WTC11 (cell line): ENCODE data around the gene CRADD. TPM values are rescaled to one million over a fixed set of nuclear protein-coding genes. Genes with fewer than 3 reads are reported as not detected.

ENCODE experiments used
- ATAC-seq: fragments of 200-7000 bp; cut with Tn5 transposase; 2 replicates; pipeline ENCODE4 v1.10.0; 2021; ENCODE audit warnings: mild to moderate bottlenecking, moderate library complexity
- CTCF ChIA-PET: fragments of 300-600 bp; sonication (Branson Sonifier 250); formaldehyde crosslinking; loops from one replicate; lab custom pipeline; 2021; ENCODE audit warnings: antibody characterized with exemption; lab: Charles Lee
- POLR2A ChIA-PET: fragments of 350-600 bp; sonication (Branson Sonifier 250); formaldehyde crosslinking; loops from one replicate; lab custom pipeline; 2021; ENCODE audit warnings: antibody characterized with exemption; lab: Charles Lee
- DNase-seq: peaks from one replicate; pipeline ENCODE4 v3.0.0; 2021; ENCODE audit warnings: low spot score
- H3K27ac Mint-ChIP-seq: 2 replicates; pipeline ENCODE4 v1.8.0; 2021; ENCODE audit warnings: mixed read lengths
- H3K27me3 Mint-ChIP-seq: 2 replicates; pipeline ENCODE4 v1.8.0; 2021; ENCODE audit warnings: low read depth, mild to moderate bottlenecking, moderate library complexity, mixed read lengths
- H3K36me3 Mint-ChIP-seq: 2 replicates; pipeline ENCODE4 v1.8.0; 2021; ENCODE audit warnings: mixed read lengths
- H3K4me1 Mint-ChIP-seq: 2 replicates; pipeline ENCODE4 v1.8.0; 2022; ENCODE audit warnings: mixed read lengths
- H3K4me3 Mint-ChIP-seq: 2 replicates; pipeline ENCODE4 v1.8.0; 2021; ENCODE audit warnings: mild to moderate bottlenecking, moderate library complexity, mixed read lengths
- H3K9me3 Mint-ChIP-seq: 2 replicates; pipeline ENCODE4 v1.8.0; 2021; ENCODE audit warnings: mixed read lengths
- ATF6 ChIP-seq: sonication (generic); formaldehyde crosslinking; IDR thresholded peaks from 2 replicates; pipeline ENCODE4 v1.8.1; 2023; ENCODE audit warnings: mild to moderate bottlenecking, missing genetic modification reagents
- CREM ChIP-seq: sonication (generic); formaldehyde crosslinking; IDR thresholded peaks from 2 replicates; pipeline ENCODE4 v1.8.1; 2022; ENCODE audit warnings: mild to moderate bottlenecking, missing genetic modification reagents, moderate library complexity
- E2F5 ChIP-seq: sonication (generic); formaldehyde crosslinking; IDR thresholded peaks from 2 replicates; pipeline ENCODE4 v1.8.1; 2022; ENCODE audit warnings: mild to moderate bottlenecking, moderate library complexity, missing genetic modification reagents
- ESRRA ChIP-seq: sonication (generic); formaldehyde crosslinking; IDR thresholded peaks from 2 replicates; pipeline ENCODE4 v1.8.1; 2022; ENCODE audit warnings: mild to moderate bottlenecking, missing genetic modification reagents, borderline replicate concordance
- GRHL2 ChIP-seq: fragments of 250-450 bp; sonication (Bioruptor Pico); IDR thresholded peaks from 2 replicates; pipeline ENCODE4 v1.8.0; 2022; ENCODE audit warnings: mild to moderate bottlenecking, moderate library complexity; ENCODE audit not compliant: insufficient replicate concordance, severe bottlenecking
- GTF2I ChIP-seq: fragments of 250-450 bp; sonication (Bioruptor Pico); conservative IDR thresholded peaks from 2 replicates; pipeline ENCODE4 v1.4.0; 2021; ENCODE audit warnings: mild to moderate bottlenecking
- IRF1 ChIP-seq: sonication (generic); formaldehyde crosslinking; IDR thresholded peaks from 2 replicates; pipeline ENCODE4 v1.8.0; 2023; ENCODE audit warnings: missing genetic modification reagents
- JAZF1 ChIP-seq: fragments of 250-450 bp; sonication (Bioruptor Pico); IDR thresholded peaks from 2 replicates; pipeline ENCODE4 v1.9.0; 2021; ENCODE audit warnings: moderate library complexity, mild to moderate bottlenecking, inconsistent platforms
- MAX ChIP-seq: sonication (generic); formaldehyde crosslinking; IDR thresholded peaks from 2 replicates; pipeline ENCODE4 v1.8.0; 2022; ENCODE audit warnings: mild to moderate bottlenecking, missing genetic modification reagents
- NFATC4 ChIP-seq: fragments of 250-450 bp; sonication (Bioruptor Pico); IDR thresholded peaks from 2 replicates; pipeline ENCODE4 v1.9.0; 2021; ENCODE audit warnings: mild to moderate bottlenecking
- NR1H2 ChIP-seq: sonication (generic); formaldehyde crosslinking; IDR thresholded peaks from 2 replicates; pipeline ENCODE4 v1.9.0; 2021; ENCODE audit warnings: mild to moderate bottlenecking, moderate library complexity, missing genetic modification reagents
- NR2C2 ChIP-seq: sonication (generic); formaldehyde crosslinking; IDR thresholded peaks from 2 replicates; pipeline ENCODE4 v1.8.0; 2022; ENCODE audit warnings: mild to moderate bottlenecking, missing genetic modification reagents
- PREB ChIP-seq: sonication (generic); formaldehyde crosslinking; IDR thresholded peaks from 2 replicates; pipeline ENCODE4 v1.8.1; 2022; ENCODE audit warnings: mild to moderate bottlenecking, missing genetic modification reagents, moderate library complexity, borderline replicate concordance
- PRRX2 ChIP-seq: fragments of 250-450 bp; sonication (Bioruptor Pico); IDR thresholded peaks from 2 replicates; pipeline ENCODE4 v1.8.0; 2021; ENCODE audit warnings: mild to moderate bottlenecking
- SP1 ChIP-seq: sonication (generic); formaldehyde crosslinking; conservative IDR thresholded peaks from 2 replicates; pipeline ENCODE4 v1.8.1; 2022; ENCODE audit warnings: missing genetic modification reagents
- TCF7 ChIP-seq: sonication (generic); formaldehyde crosslinking; IDR thresholded peaks from 2 replicates; pipeline ENCODE4 v1.8.0; 2022; ENCODE audit warnings: mild to moderate bottlenecking, low read depth, missing genetic modification reagents, moderate library complexity
- ZMAT4 ChIP-seq: fragments of 250-450 bp; sonication (Bioruptor Pico); IDR thresholded peaks from 2 replicates; pipeline ENCODE4 v1.9.0; 2021; ENCODE audit warnings: mild to moderate bottlenecking
- ZNF219 ChIP-seq: sonication (generic); formaldehyde crosslinking; IDR thresholded peaks from 2 replicates; pipeline ENCODE4 v1.8.0; 2023; ENCODE audit warnings: missing genetic modification reagents, mild to moderate bottlenecking, borderline replicate concordance
- ZNF263 ChIP-seq: sonication (generic); formaldehyde crosslinking; IDR thresholded peaks from 2 replicates; pipeline ENCODE4 v1.8.1; 2022; ENCODE audit warnings: low read depth, mild to moderate bottlenecking, moderate library complexity, missing genetic modification reagents
- ZNF425 ChIP-seq: fragments of 250-450 bp; sonication (Bioruptor Pico); conservative IDR thresholded peaks from 2 replicates; pipeline ENCODE4 v1.9.0; 2021; ENCODE audit warnings: mild to moderate bottlenecking
- ZNF532 ChIP-seq: fragments of 250-450 bp; sonication (Bioruptor Pico); IDR thresholded peaks from 2 replicates; pipeline ENCODE4 v1.9.0; 2021; ENCODE audit warnings: mild to moderate bottlenecking, borderline replicate concordance
- total RNA-seq: library from RNA; stranded (reverse); gene quantifications from 3 replicates; pipeline ENCODE4 v1.2.3, GENCODE V29; 2021

The CRADD gene
- total RNA-seq, 1 experiment from 2014 or later: 11.6 TPM

GRCh38 chr12:93914281-93914680 is 237.1 kb downstream of the CRADD start:
- peaks cover 6% of the 10 kb centered on the region; the same call in 1 of the 2 replicates for H3K4me1 Mint-ChIP-seq
- POLR2A ChIA-PET: no interaction called here
- CTCF ChIA-PET: no interaction called here
- H3K27me3 Mint-ChIP-seq: no peaks in the 10 kb centered on the region
- DNase-seq: no peak
- no peaks in the 10 kb centered on the region for H3K9me3 Mint-ChIP-seq
- no peak for ATAC-seq
- no peaks in the 10 kb centered on the region for H3K36me3 Mint-ChIP-seq
- no peak overlapping the region for H3K4me3 Mint-ChIP-seq
- H3K27ac Mint-ChIP-seq: no peak overlapping the region
- no peak for TF ChIP-seq NR2C2
- no peak for TF ChIP-seq ZNF263
- no peak for TF ChIP-seq ZNF425
- TF ChIP-seq GTF2I (CRISPR knock-in tag): no peak
- TF ChIP-seq GRHL2 (CRISPR knock-in tag): no peak
- no peak for TF ChIP-seq NFATC4 (CRISPR knock-in tag)
- no peak for TF ChIP-seq SP1 (CRISPR knock-in tag)
- no peak for TF ChIP-seq MAX (CRISPR knock-in tag)
- no peak for TF ChIP-seq PREB (CRISPR knock-in tag)
- TF ChIP-seq ATF6 (CRISPR knock-in tag): no peak
- no peak for TF ChIP-seq ESRRA (CRISPR knock-in tag)

GRCh38 chr12:93915411-93915810 is 238.2 kb downstream of the CRADD start:
- TF ChIP-seq PRRX2 (CRISPR knock-in tag): no peak
- TF ChIP-seq ZMAT4: no peak
- TF ChIP-seq CREM: no peak
- no peaks in the 10 kb centered on the region for H3K36me3 Mint-ChIP-seq
- CTCF ChIA-PET: interaction anchor here (0.6 to 1.2 kb wide), 2 partner anchors 187 kb away, joined by 3 to 4 read pairs; no protein-coding TSS in a partner anchor
- POLR2A ChIA-PET: no interaction called here
- no peaks in the 10 kb centered on the region for H3K27me3 Mint-ChIP-seq
- H3K27ac Mint-ChIP-seq: no peak overlapping the region; the same call in 1 of the 2 replicates
- DNase-seq: no peak
- H3K9me3 Mint-ChIP-seq: no peaks in the 10 kb centered on the region
- H3K4me1 Mint-ChIP-seq: peaks cover 6% of the 10 kb centered on the region; the same call in 1 of the 2 replicates
- H3K4me3 Mint-ChIP-seq: no peak overlapping the region
- ATAC-seq: no peak

- ATAC-seq: no peak
- POLR2A ChIA-PET: no interaction called here
- no peaks in the 10 kb centered on the region for H3K9me3 Mint-ChIP-seq
- TF ChIP-seq PRRX2 (CRISPR knock-in tag) (no peak), JAZF1 (CRISPR knock-in tag) (no peak), GTF2I (CRISPR knock-in tag) (no peak), ZNF532 (no peak), E2F5 (CRISPR knock-in tag) (no peak), SP1 (CRISPR knock-in tag) (no peak), ZNF219 (CRISPR knock-in tag) (no peak), IRF1 (CRISPR knock-in tag) (no peak), TCF7 (CRISPR knock-in tag) (no peak), NR2C2 (no peak), NR1H2 (CRISPR knock-in tag) (no peak)
Measured at GRCh38 chr12:93916402-93916801, 239.2 kb downstream of the CRADD start.

More at GRCh38 chr12:93916402-93916801, 239.2 kb downstream of the CRADD start:
- CTCF ChIA-PET: interaction anchor here (1.2 kb wide), 1 partner anchor 186 kb away, joined by 3 read pairs; no protein-coding TSS in a partner anchor
- H3K4me1 Mint-ChIP-seq: peaks cover 6% of the 10 kb centered on the region; the same call in 1 of the 2 replicates
- no peak overlapping the region for H3K4me3 Mint-ChIP-seq
- H3K27me3 Mint-ChIP-seq: no peaks in the 10 kb centered on the region
- no peaks in the 10 kb centered on the region for H3K36me3 Mint-ChIP-seq
- no peak for DNase-seq
- no peak overlapping the region for H3K27ac Mint-ChIP-seq
